HG03095 (cell line): ENCODE measurements around the gene SYNDIG1.

Experiments used
- ATAC-seq: cut with Tn5 transposase; IDR thresholded peaks from one replicate; pipeline ENCODE4 v1.9.1; 2021; ENCODE audit warnings: moderate library complexity; ENCODE audit not compliant: unreplicated experiment

Gene SYNDIG1

DNA sequence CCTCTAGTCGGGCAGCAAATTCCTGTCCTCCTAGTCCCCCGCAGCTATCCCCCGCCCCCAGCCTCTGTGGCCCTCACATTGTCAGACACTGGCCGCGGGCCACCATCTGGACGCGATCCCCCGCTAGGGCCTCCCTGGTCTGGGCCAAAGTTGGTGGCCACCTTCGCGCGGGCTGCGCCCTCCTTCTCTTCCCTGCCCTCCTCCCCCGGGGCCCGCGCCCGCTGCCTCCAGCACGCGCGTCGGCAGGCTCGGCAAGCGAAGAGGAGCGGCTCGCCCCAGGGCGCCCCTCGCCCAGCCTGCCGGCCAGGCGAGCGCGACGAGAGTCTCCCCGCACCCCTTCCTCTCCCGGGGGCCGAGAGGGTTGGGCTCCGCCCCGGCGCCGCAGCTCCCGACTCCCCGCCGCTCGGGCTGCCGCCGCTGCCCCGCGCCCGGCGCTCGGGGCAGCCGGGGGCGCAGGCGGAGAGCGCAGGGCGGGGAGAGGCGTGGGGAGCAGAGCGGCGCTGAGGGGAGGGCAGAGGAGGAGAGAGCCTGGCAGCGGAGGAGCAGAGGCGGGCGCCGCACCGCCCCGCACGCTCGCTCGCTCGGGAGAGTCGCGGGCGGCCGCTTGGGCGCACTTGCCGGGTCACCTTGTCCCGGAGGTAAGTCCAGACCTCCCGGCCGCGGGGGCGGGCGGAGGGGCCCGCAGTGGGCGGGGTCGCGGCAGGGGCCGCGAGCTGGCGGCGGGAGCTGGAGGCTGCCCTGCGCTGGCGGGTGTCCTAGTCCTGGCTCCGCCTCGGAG is at the start of gene SYNDIG1:
SYNDIG1 (plus strand) TSS at position 514 of the 778 bp plus-strand sequence. CDS start 73,469 bp downstream, outside the sequence.
- no peak for ATAC-seq

DNA sequence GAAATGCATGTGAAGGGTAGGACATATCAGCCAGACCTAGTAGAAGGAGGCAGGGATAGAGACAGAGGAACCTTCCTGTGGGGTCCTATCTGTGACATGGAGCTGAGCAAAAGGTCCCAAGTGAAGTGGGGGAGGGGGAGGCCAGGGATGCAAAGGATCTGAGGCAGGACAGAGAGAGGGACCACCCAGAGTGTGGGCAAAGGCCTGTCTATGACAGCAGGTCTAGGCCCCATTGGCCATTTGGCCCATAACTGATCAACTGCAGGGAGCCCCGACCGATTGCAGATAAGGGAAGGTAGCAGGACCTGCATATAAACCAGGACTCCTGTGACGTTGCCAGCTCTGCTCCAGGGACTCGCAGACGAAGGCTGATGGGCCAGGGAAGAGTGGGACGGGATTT is 49.6 kb upstream of the SYNDIG1 start:
- ATAC-seq, result no peak

DNA sequence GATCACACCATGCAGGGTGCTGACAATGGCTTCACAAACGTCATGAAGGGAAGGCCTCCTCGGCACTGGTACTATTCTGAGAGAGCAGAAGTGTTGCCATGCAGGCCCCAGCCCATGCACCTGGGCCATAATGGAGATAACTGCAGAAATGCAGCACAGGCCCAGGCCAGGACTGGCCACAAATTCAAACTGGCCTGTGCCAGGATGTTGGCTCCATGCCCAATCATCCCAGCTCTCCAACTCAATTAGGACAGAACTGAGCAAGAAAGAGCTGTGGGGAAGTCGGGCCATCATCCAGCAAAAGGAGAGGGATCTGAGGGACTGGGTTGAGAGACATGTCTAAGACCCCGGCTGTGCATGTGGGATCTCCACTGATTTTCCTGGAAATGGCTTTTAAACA is 48.9 kb upstream of the SYNDIG1 start:
- ATAC-seq, result no peak

DNA sequence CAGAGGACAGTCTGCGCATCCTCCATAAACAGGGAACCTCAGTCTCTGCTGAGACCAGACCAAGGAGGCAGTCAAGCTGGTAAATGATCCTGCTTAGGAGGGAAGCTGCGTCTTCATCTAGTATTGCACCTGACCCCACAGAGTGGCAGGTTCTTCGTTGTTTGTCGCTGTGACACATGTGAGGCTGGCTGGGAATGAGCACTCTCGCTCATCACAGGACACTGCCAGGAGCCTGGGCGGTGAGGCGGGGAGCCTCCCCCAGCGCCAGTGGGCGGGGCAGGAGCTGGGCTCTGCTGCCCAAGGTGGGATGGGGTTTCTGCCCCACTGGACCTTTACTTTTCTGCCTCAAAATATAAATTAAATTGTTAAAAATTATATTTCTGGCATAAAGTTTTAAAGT is 48.4 kb upstream of the SYNDIG1 start:
- ATAC-seq, result no peak

DNA sequence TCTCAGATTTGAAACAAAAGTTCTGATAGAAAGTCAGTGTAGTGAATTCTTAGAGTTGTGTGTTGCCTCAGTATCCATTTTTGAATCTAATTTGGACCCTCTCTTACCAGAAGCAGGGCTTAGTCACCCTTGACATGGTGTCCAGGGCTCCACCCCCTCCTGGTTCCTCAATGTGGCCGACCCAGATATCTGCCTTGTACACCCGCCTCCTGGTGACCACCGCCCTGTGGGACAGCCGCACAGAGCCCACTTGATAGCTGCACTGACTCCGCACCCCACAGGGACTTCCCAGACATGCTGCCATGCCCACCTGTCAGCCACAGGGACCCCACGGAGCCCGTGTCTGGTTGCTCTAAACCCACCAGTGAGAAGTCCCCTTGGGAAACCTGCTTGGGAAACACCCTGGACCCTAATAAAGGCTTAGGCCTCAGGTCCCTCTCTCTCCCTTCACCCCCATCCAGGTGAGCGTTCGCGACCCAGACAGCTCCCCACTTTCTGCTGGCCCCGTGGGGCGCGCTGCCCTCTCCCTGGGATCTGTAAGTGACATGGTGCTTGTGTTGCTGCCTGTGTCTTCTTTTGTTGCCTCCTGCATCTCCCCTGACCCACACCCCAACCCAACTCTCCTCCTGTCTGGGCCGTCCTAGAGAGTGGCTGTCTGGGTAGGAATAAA is 47.2 kb upstream of the SYNDIG1 start:
- ATAC-seq, result no peak

DNA sequence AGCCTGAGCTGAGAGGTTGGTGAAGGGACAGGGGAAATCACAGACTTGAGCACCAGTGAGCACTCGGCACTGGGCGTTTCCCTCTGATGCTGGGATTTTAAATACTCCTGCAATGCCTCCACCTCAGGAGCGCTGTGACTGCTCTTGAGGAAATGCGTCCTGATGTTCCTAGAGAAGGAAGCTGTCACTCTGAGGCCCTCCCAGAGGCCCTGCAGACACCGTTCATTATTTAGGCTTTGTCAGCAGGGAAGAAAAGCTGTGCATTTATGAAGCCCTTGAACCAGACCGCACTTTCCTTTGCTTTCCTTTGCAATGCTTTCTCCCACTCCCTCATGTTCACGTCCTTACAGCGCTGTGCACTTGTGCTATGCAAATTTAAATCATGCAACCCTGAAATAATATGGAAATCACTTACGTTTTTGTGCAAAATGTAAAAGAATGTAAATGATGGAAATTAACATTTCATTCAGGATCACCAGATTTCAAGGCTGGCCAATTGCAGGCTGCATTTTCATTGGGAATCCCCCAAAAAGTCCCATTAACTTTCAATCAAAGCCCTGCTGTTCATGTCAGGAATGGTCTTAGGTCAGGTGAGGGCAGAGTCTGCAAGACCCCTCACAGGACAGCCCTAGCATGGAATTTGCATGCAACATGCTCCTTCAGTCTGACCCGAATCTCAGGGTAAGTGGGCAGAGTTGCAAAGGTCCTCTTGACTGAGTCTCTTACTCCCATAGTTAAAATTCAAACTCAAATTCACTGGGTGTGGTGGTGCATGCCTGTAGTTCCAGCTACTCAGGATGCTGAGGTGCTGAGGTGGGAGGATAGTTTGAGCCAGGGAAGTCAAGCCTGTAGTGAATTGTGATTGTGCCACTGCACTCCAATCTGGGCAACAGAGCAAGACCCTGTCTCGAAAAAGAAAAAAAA is 45.8 kb upstream of the SYNDIG1 start:
- ATAC-seq, result no peak

DNA sequence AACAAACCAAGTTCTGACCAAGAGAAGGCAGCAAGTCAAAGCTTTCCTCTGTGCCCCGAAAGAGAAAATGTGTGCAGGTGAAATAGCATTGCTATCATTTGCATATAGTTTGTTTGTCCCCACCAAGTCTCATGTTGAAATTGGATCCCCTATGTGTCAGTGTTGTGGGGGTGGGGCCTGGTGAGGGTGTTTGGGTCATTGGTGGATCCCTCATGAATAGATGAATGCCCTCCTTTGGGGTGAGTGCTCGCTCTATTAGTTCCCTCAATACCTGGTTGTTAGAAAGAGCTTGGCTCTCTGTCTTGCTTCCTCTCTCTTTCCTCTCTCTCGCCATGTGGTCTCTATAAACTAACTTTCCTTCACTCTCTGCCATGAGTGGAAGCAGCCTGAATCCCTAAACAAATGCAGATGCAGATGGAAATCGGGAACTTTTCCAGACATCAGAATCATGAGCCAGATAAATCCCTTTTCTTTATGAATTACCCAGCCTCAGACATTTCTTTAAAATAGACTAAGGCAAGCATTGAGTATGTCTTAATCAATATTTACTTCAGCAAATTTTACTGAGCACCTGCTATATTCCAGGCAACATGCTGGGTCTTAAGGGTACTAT is 43.8 kb upstream of the SYNDIG1 start:
- ATAC-seq, result no peak

DNA sequence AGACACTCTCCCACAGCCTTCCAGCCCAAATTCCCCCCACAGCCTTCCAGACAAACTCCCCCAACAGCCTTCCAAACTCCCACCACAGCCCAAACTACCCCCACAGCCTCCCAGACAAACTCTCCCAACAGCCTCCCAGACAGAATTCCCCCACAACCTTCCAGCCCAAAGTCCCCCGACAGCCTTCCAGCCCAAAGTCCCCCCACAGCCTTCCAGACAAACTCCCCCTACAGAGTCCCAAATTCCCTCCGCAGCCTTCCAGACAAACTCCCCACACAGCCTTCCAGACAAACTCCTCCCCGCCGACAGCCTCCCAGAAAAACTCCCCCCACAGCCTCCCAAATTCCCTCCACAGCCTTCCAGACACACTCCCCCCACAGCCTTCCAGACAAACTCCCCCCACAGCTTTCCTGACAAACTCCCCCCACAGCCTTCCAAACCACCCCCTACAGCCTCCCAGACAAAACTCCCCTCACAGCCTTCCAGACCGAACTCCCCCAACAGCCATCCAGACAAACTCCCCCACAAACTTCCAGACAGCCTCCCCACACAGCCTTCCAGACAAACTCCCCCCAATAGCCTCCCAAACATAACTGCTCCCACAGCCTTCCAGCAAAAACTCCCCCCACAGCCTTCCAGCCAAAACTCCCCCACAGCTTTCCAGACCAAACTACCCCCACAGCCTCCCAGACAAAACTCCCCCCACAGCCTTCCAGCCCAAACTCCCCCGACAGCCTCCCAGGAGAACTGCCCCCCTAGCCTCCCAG is 38.0 kb upstream of the SYNDIG1 start:
- ATAC-seq, result no peak

DNA sequence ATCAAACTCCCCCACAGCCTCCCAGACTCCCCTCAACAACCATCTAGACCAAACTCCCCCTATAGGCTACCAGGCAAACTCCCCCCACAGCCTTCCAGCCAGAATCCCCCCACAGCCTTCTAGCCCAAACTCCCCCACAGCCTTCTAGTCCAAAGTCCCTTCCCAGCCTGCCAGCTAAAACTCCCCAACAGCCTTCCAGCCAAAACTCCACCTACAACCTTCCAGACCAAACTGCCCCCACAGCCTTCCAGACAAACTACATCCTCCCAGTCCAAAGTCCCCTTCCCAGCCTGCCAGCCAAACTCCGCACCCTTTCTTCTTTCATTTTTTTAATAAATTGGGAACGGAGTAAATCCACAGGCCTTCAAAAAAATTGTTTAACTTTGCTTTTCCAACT is 37.4 kb upstream of the SYNDIG1 start:
- no peak for ATAC-seq

DNA sequence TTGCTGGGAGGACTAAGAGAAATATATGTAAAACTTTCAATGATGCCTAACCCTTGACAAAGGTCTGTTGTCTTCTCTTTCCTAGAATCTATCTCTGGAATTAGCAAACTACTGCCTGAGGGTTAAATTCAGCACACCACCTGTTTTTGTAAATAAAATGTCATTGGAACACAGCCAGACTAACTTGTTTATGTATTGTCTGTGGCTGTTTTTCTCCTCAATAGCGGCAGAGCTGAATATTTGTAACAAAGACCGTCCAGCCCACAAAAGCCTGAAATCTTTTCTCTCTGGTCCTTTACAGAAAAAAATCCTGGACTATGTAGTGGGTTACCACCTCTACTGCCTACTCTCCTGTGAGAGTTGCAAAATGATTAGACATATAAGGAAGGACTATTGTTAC is 33.3 kb upstream of the SYNDIG1 start:
- ATAC-seq, result no peak

DNA sequence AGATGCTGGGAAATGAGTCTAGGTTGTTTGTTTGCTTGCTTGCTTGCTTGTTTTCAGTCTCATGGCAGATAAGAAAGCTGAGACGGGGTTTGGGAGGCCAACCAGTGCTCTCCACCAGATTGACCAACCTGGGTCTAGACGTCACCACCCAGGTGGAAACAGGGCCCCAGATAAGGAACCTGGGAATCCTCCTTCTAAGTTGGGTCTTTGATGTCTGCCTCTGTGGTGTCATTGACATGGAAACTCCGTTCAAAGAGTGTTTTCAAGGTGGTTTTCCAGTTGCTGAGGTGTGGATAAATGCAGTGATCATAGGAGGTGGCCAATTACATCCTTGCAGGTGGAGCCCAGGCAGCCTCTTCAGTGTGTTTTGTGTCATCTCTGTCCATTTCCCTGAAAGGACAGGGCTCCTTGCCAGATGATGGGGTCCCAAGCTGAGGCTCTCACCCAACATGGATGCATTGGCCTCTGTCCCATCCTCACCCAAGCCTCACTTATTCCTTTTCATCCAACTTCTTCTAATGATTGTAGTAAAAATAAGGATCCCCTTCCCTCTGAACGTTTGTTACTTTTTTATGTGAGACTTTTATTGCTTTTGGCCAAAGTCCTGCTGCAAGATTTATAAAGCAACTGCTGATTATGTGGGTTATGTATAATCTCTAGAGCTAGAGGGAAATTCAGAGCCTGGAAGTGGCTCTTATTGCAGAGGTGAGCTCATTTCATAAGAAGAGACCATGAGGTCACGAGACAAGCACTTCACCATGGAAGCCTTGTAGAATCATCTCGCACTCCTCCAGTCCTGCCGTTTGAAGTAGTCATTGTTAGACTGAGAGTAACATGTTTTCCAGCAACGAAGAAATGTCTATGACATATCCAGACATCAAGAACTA is 32.0 kb upstream of the SYNDIG1 start:
- ATAC-seq, result no peak

DNA sequence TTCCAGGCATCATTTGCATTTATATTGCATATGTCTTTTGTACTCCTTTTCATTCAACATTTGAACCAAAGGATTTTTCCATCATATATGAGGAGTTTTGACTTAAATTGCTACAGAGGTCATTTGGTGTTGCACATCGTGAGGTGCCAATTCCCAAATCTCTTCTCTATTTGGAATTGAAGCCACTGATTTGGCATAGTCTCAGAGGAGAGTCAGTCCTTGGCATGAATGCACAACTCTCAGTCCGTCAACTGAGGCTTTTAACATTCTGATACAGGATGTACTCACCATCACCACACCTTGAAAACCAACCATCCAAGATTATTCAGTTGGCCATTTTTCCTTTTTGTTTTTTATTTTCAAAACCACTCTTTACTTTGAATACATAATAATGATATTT is 31.1 kb upstream of the SYNDIG1 start:
- no peak for ATAC-seq

DNA sequence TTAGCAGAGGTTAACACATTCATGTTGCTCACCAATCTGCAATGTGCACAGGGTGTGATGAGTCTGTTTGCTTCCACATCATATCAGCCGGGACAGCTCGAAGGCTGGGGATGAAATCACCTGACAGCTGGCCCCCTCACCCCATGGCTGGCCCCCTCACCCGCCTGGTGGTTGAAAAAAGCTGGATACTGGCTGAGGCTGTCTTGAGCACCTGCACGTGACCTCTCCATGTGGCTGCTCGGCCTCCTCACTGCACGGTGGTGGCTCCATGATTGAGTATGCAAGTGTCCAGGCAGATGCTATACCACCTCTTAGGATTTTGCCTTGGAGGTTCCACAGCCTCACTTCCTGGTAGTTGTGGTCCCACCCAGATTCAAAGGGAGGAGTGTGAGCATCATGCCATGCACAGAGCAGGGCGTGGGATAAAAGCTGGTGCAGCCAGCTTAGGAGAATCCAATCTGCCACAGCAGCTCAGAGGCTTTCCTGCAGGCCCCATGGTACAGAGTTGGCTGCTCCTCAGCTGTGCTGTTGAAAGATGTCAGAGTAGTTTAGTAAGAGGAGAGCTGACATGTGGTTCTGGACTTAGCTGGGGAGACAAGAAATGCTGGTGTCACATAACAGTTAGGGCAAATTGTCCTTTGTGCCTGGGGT is 29.6 kb upstream of the SYNDIG1 start:
- no peak for ATAC-seq

DNA sequence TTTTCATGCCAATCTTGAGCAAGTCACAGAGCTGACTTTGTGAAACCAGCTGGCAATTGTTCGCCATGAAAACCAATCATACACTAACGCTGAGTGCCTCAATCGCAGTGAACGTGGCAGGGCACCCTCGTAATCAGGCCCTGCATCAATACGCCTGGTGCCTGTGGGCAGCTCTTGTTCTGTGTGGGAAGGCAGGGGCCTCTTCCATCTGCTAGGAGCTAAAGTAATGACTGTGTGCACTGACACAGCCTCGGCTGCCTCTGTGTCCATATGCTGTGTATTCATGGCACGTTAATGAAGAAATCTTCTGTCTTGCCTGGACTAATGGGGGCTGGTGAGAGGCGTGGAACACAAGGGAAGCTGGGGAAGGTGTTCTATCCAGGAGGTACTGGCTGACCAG is 27.8 kb upstream of the SYNDIG1 start:
- no peak for ATAC-seq

DNA sequence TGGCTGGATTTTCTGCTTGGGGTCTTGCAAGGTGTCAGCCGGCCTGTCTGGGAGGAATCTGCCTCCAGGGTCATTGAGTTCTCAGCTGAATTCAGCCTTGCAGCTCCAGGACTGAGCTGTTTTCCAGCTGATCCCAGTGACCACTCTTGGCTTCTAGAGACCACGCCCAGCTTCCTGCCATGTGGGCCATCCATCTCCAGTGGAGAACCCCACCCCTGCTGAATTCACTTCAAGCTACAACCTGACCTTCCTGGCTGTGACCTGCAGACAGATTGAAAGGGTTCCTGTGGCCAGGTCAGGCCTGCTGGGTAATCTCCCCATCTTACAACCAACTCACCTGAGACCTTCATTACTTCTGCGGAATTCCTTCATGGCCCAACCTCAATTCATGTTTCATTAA is 26.5 kb upstream of the SYNDIG1 start:
- ATAC-seq, result no peak

DNA sequence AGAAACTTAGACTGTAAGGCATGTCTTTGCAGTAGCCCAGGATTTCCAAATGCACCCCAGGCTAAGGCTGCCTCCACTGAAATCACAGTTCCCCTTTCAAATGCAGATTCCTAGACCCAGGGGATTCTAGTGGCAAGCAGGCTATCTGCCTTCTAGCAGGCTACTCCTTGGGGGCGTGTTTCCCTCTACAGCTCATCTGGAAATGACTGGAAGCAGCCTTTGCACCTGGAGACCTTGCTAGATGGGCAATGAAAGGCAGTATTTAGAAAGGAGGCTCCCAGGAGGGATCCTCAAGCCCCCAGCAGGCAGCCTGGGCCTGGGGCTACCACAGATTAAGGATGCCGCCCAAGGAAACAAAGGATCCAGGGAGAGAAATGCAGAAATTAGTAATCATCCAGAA is 26.0 kb upstream of the SYNDIG1 start:
- ATAC-seq, result no peak

DNA sequence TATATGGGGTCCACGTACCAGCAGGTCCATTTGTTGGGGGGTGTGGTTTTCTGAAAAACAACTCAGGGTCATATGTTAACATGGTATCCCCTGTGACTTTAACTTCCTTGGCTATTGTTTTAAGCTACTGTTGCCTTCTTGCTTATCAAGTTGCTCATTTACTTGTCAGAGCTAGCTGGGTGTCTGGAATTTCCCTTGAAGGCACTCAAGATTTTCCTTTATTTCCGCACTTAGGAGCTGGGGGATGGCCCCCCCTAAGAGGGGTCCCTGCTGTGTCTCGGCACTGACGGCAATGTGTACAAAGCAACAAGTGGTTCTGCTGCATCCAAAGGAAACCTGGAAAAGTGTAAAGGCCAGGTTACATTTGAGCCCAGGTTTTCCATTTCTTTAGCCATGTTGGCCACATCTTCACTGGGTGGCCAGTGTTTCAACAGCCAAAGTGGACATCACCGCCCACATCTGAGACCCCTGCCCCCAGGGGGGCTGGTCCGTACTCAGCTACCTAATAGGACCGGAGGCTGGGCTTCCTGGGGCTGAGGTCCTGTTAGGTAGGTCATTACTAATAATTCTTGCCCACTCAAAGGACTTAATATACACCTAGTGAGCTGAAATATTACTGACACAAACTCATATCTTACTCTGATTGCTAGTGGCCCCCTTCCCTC is 24.8 kb upstream of the SYNDIG1 start:
- ATAC-seq, result no peak

DNA sequence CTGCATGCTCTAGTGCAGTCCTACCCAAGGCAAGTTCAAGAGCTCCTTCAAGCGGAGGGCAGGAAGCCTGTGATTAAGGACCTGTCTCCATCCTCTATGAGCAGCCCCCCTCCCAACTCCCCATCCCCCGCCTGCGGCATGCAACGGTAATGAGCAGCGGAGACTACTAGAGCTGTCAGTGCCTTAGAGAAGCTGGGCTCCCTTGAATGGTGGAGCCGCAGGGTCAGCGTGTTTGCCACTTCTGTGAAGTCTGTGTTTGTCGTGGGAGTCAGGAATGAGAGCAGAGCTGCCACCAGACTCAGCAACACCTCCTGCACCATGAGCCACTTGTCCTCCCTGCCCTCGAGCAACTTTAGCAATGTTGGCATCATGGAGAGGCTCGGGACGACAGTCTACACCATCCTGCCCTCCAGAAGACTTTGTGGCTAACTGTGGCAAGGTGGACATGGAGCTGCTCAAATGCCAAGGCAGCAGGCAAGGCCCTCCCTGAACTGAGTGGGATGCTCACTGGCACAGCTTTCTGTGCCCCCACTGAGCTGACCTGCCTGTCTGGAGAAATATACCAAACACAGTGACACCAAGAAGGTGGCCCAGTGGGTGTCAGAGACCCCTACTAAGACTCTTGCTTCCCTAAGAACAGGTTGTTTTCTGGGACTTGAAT is 23.8 kb upstream of the SYNDIG1 start:
- no peak for ATAC-seq
